ENCODE results near the gene TMEM14A. TPM values are rescaled to one million over a fixed set of nuclear protein-coding genes. Genes with fewer than 3 reads are reported as not detected.
"Not testable (repeated sequence)": the region's sequence is repeated elsewhere in the genome, so short reads cannot be mapped to it uniquely, and the experiment has no call there.

The TMEM14A gene
- total RNA-seq, 4 donors from 2014 or later: 12.5 to 35.8 (median 19.4) TPM; not detected in 1

DNA sequence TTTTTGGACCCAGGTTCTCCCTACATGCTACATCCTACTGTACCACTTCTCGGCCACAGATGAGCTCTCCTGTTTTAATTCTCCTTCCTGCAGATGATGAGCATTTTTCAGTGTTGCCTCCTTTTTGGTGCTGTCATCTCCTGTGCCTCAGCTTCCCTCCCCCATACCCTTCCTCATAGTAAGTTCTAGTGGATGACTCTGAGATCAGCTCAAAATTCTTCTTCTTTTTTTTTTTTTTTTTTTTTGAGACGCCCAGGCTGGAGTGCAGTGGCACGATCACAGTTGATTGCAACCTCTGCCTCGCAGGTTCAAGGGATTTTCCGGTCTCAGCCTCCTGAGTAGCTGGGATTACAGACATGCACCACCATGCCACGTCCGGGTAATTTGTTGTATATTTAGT is 3.8 kb downstream of the TMEM14A start:
- TF ChIP-seq, protein P1, sequence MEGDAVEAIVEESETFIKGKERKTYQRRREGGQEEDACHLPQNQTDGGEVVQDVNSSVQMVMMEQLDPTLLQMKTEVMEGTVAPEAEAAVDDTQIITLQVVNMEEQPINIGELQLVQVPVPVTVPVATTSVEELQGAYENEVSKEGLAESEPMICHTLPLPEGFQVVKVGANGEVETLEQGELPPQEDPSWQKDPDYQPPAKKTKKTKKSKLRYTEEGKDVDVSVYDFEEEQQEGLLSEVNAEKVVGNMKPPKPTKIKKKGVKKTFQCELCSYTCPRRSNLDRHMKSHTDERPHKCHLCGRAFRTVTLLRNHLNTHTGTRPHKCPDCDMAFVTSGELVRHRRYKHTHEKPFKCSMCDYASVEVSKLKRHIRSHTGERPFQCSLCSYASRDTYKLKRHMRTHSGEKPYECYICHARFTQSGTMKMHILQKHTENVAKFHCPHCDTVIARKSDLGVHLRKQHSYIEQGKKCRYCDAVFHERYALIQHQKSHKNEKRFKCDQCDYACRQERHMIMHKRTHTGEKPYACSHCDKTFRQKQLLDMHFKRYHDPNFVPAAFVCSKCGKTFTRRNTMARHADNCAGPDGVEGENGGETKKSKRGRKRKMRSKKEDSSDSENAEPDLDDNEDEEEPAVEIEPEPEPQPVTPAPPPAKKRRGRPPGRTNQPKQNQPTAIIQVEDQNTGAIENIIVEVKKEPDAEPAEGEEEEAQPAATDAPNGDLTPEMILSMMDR (IDR thresholded peaks at IDR 0.05): no peak
- TF ChIP-seq EP300 (IDR thresholded peaks at IDR 0.05; ENCODE audit: low read depth) (no peak), POLR2A (IDR thresholded peaks at IDR 0.05) (no peak), POLR2AphosphoS5 (IDR thresholded peaks at IDR 0.05) (no peak)
- whole genome bisulfite sequencing, 2 donors (ENCODE audit: low coverage in 1 of 2): 87 to 100% methylated on average over 2 to 7 of the region's 7 CpGs
- Histone ChIP-seq H3K27me3 (no peaks in the 10 kb centered on the region), H3K27ac (no peak overlapping the region), H3K4me3 (no peak overlapping the region), H3K4me1 (peaks cover 8 to 22% (median 12%) of the 10 kb centered on the region in 4 donors), H3K36me3 (no peaks in the 10 kb centered on the region), H3K9me3 (no peaks in the 10 kb centered on the region)
- DNase-seq: no peak
- in situ Hi-C loops (cut with MboI; ENCODE audit: low pct_ligation_motif_present in 1 of 4, low pct_unique_long_range_greater_than_20kb in 1 of 4, low sequenced_read_pairs in 3 of 4): loop anchor here in 3 of 4 donors (25.0 kb wide), 2 partner anchors 387 to 412 kb away; partner anchors contain the start of gene MCM3 (in 2 of the 3)
- intact Hi-C loops (cut with DNase I; ENCODE audit: low total_unique reads): no loop called here

DNA sequence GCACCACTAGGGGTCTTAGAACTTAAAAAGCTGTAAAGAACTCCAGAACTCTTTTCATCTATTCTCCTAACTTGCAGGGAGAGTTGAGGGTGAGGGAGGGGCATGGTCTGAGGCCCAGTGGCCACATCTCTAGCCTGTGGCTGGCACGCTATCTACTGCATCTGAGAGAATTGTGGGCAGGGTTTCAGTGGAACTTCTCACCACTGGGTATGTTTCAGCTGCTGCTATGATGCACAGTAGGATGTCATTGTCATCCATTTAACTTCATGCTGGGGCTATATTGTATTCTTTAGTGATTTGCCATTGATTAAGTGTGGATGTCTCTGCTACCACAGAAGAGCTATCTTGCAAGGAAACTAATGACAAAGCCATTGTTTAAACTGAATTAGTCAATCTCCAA is 4.5 kb downstream of the TMEM14A start:
- DNase-seq: no peak
- Histone ChIP-seq H3K9me3 (no peaks in the 10 kb centered on the region), H3K27me3 (no peaks in the 10 kb centered on the region), H3K27ac (no peak overlapping the region), H3K4me1 (peaks cover 8 to 20% (median 12%) of the 10 kb centered on the region in 4 donors), H3K4me3 (no peak overlapping the region), H3K36me3 (no peaks in the 10 kb centered on the region)
- intact Hi-C loops (cut with DNase I; ENCODE audit: low total_unique reads) (no loop called here), in situ Hi-C loops (cut with MboI; ENCODE audit: low pct_ligation_motif_present in 1 of 4, low pct_unique_long_range_greater_than_20kb in 1 of 4, low sequenced_read_pairs in 3 of 4) (no loop called here)
- TF ChIP-seq POLR2A (IDR thresholded peaks at IDR 0.05) (no peak), POLR2AphosphoS5 (IDR thresholded peaks at IDR 0.05) (no peak), EP300 (IDR thresholded peaks at IDR 0.05; ENCODE audit: low read depth) (no peak)
- TF ChIP-seq, protein P1 (IDR thresholded peaks at IDR 0.05): no peak
- WGBS, 2 donors (ENCODE audit: low coverage in 1 of 2): 94% methylated on average over 1 of the region's 1 CpG; no CpG with 5 or more reads in 1 of the 2 donors

DNA sequence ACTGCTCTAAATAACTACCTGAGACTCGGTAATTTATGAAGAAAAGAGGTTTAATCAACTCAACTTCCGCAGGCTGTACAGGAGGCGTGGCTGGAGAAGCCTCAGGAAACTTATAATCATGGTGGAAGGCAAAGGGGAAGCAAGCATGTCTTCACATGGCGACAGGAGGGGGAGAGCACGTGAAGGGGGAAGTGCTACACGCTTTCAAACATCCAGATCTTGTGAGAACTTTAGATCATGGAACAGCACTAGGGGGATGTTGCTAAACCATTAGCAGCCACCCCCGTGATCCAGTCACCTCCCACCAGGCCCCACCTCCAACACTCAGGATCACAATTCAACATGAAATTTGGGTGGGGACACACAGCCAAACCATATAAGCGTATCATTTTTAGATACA is 5.7 kb downstream of the TMEM14A start:
- H3K36me3 ChIP-seq; H3K4me3 ChIP-seq; intact Hi-C loops (cut with DNase I; ENCODE audit: low total_unique reads); H3K27ac ChIP-seq; H3K27me3 ChIP-seq; in situ Hi-C loops (cut with MboI; ENCODE audit: low pct_ligation_motif_present in 1 of 4, low pct_unique_long_range_greater_than_20kb in 1 of 4, low sequenced_read_pairs in 3 of 4); H3K9me3 ChIP-seq; DNase-seq: not testable (repeated sequence)
- 82 to 89% methylated on average over 6 to 8 of the region's 8 CpGs for WGBS, 2 donors (ENCODE audit: low coverage in 1 of 2)
- peaks cover 1 to 11% (median 4%) of the 10 kb centered on the region in 4 donors for H3K4me1 ChIP-seq

DNA sequence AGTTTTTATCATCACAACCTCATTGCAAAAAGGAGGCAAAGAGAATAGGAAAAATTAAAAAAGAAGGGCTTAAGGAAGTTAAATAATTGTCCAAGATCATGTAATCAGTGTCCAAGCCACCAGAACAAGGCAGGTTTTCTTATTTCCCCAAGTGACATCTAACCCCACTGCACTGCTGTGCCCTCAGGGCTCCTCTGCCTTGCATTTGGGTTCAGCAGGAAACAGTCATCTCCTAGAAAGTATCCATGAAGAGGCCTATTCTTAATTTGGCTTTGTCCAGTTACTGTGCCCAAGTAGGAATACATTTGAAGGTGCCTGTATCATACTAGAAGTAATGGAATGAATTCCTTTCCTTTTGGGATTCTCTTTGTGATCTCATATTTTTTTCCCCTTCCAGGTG is 10.5 kb downstream of the TMEM14A start:
- in situ Hi-C loops (cut with MboI; ENCODE audit: low pct_ligation_motif_present in 1 of 4, low pct_unique_long_range_greater_than_20kb in 1 of 4, low sequenced_read_pairs in 3 of 4): no loop called here
- no peak for TF ChIP-seq EP300 (IDR thresholded peaks at IDR 0.05; ENCODE audit: low read depth)
- TF ChIP-seq POLR2AphosphoS5 (IDR thresholded peaks at IDR 0.05): no peak
- TF ChIP-seq POLR2A (IDR thresholded peaks at IDR 0.05): no peak
- TF ChIP-seq, protein P1 (IDR thresholded peaks at IDR 0.05): no peak

More for the DNA sequence above, 10.5 kb downstream of the TMEM14A start:
- Histone ChIP-seq H3K4me1 (no peaks in the 10 kb centered on the region), H3K4me3 (no peak overlapping the region), H3K36me3 (peaks cover 0 to 26% (median 0%) of the 10 kb centered on the region in 4 donors), H3K9me3 (no peaks in the 10 kb centered on the region), H3K27me3 (no peaks in the 10 kb centered on the region), H3K27ac (no peak overlapping the region)
- intact Hi-C loops (cut with DNase I; ENCODE audit: low total_unique reads): no loop called here
- DNase-seq: no peak
